H1 (cell line): ENCODE measurements around the gene FAM120B. TPM values are rescaled to one million over a fixed set of nuclear protein-coding genes. Genes with fewer than 3 reads are reported as not detected.

Experiments
- USF2 ChIP-seq: IDR thresholded peaks from 2 replicates; pipeline ENCODE4 v1.6.1; 2011; ENCODE audit warnings: low read length, improper control_type of control experiment
- polyA plus RNA-seq, 7 experiments: library from polyadenylated mRNA; depleted of rRNA in 3 of 7; stranded (reverse) in 5 of 7; unstranded in 2 of 7; fragments of >200 nt in 5 of 7; fragments of 200-250 nt in 2 of 7; gene quantifications; 1 replicate in 5 of 7; 2 replicates in 1 of 7; 4 replicates in 1 of 7; pipeline versions ENCODE4 v1.2.1 to v1.2.3, GENCODE V29; 2011 to 2013; ENCODE audit warnings: missing spikeins in 2 of 7, mixed read lengths in 2 of 7
- total RNA-seq: library from RNA; stranded (reverse); fragmentation: NEBNext Ultra II Directional; extraction: Animal tissue kit (Norgen Biotek cat#: 25700); gene quantifications from 2 replicates; pipeline ENCODE4 v1.2.1, GENCODE V29; 2021
- TF ChIP-seq, protein P1 (sequence below): fragments of 300-600 bp; sonication (generic); IDR thresholded peaks from 2 replicates; pipeline ENCODE4 v1.7.1; 2012; ENCODE audit warnings: low read length, moderate library complexity, mild to moderate bottlenecking, inconsistent platforms; ENCODE audit not compliant: insufficient replicate concordance

Gene FAM120B
- total and polyA plus RNA-seq, 2 of the 8 experiments (the other 6 are each of a cell fraction or from before 2014, with no cell fraction given), result 5.1 to 12.5 TPM

- TF ChIP-seq, protein P1, sequence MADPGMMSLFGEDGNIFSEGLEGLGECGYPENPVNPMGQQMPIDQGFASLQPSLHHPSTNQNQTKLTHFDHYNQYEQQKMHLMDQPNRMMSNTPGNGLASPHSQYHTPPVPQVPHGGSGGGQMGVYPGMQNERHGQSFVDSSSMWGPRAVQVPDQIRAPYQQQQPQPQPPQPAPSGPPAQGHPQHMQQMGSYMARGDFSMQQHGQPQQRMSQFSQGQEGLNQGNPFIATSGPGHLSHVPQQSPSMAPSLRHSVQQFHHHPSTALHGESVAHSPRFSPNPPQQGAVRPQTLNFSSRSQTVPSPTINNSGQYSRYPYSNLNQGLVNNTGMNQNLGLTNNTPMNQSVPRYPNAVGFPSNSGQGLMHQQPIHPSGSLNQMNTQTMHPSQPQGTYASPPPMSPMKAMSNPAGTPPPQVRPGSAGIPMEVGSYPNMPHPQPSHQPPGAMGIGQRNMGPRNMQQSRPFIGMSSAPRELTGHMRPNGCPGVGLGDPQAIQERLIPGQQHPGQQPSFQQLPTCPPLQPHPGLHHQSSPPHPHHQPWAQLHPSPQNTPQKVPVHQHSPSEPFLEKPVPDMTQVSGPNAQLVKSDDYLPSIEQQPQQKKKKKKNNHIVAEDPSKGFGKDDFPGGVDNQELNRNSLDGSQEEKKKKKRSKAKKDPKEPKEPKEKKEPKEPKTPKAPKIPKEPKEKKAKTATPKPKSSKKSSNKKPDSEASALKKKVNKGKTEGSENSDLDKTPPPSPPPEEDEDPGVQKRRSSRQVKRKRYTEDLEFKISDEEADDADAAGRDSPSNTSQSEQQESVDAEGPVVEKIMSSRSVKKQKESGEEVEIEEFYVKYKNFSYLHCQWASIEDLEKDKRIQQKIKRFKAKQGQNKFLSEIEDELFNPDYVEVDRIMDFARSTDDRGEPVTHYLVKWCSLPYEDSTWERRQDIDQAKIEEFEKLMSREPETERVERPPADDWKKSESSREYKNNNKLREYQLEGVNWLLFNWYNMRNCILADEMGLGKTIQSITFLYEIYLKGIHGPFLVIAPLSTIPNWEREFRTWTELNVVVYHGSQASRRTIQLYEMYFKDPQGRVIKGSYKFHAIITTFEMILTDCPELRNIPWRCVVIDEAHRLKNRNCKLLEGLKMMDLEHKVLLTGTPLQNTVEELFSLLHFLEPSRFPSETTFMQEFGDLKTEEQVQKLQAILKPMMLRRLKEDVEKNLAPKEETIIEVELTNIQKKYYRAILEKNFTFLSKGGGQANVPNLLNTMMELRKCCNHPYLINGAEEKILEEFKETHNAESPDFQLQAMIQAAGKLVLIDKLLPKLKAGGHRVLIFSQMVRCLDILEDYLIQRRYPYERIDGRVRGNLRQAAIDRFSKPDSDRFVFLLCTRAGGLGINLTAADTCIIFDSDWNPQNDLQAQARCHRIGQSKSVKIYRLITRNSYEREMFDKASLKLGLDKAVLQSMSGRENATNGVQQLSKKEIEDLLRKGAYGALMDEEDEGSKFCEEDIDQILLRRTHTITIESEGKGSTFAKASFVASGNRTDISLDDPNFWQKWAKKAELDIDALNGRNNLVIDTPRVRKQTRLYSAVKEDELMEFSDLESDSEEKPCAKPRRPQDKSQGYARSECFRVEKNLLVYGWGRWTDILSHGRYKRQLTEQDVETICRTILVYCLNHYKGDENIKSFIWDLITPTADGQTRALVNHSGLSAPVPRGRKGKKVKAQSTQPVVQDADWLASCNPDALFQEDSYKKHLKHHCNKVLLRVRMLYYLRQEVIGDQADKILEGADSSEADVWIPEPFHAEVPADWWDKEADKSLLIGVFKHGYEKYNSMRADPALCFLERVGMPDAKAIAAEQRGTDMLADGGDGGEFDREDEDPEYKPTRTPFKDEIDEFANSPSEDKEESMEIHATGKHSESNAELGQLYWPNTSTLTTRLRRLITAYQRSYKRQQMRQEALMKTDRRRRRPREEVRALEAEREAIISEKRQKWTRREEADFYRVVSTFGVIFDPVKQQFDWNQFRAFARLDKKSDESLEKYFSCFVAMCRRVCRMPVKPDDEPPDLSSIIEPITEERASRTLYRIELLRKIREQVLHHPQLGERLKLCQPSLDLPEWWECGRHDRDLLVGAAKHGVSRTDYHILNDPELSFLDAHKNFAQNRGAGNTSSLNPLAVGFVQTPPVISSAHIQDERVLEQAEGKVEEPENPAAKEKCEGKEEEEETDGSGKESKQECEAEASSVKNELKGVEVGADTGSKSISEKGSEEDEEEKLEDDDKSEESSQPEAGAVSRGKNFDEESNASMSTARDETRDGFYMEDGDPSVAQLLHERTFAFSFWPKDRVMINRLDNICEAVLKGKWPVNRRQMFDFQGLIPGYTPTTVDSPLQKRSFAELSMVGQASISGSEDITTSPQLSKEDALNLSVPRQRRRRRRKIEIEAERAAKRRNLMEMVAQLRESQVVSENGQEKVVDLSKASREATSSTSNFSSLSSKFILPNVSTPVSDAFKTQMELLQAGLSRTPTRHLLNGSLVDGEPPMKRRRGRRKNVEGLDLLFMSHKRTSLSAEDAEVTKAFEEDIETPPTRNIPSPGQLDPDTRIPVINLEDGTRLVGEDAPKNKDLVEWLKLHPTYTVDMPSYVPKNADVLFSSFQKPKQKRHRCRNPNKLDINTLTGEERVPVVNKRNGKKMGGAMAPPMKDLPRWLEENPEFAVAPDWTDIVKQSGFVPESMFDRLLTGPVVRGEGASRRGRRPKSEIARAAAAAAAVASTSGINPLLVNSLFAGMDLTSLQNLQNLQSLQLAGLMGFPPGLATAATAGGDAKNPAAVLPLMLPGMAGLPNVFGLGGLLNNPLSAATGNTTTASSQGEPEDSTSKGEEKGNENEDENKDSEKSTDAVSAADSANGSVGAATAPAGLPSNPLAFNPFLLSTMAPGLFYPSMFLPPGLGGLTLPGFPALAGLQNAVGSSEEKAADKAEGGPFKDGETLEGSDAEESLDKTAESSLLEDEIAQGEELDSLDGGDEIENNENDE, result no peak
- no peak for TF ChIP-seq USF2
Observed at GRCh38 chr6:170368544-170368943, 62.0 kb downstream of the FAM120B start (continued).
